CD4-positive, alpha-beta memory T cell (primary cell): ENCODE measurements around the gene WNT7B. TPM values are rescaled to one million over a fixed set of nuclear protein-coding genes. Genes with fewer than 3 reads are reported as not detected.
A peak's percentile ranks its signal among the peaks of the same experiment; 100 is the strongest.

Source experiments
- CTCF ChIA-PET: fragments of 350-600 bp; sonication (Branson Sonifier 250); formaldehyde crosslinking; loops from one replicate; lab custom pipeline; 2021; ENCODE audit warnings: inconsistent platforms; ENCODE audit not compliant: partially characterized antibody; lab: Charles Lee
- POLR2A ChIA-PET: fragments of 350-600 bp; sonication (Branson Sonifier 250); formaldehyde crosslinking; loops from one replicate; lab custom pipeline; 2021; ENCODE audit not compliant: partially characterized antibody; lab: Charles Lee
- DNase-seq, 5 donors: peaks; one replicate each; pipeline versions ENCODE4 v3.0.0 to v3.0.0-alpha.2; 2020 to 2022; ENCODE audit warnings: mixed read lengths in 1 of 5
- H3K27ac ChIP-seq: one replicate; pipeline ENCODE4 v1.7.0; 2013; ENCODE audit warnings: low read depth, low read length
- H3K27me3 ChIP-seq: 2 replicates; pipeline ENCODE4 v1.7.0; 2013; ENCODE audit warnings: mild to moderate bottlenecking, low read length, moderate library complexity; ENCODE audit not compliant: insufficient read depth
- H3K36me3 ChIP-seq: 2 replicates; pipeline ENCODE4 v1.7.0; 2013; ENCODE audit warnings: mild to moderate bottlenecking, low read length, moderate library complexity; ENCODE audit not compliant: insufficient read depth
- H3K4me1 ChIP-seq: 2 replicates; pipeline ENCODE4 v1.7.0; 2013; ENCODE audit warnings: mild to moderate bottlenecking, low read length, moderate library complexity; ENCODE audit not compliant: insufficient read depth
- H3K4me3 ChIP-seq, 2 donors: one replicate each; pipeline ENCODE4 v1.7.0; 2013; ENCODE audit warnings: low read length in 2 of 2, mild to moderate bottlenecking in 1 of 2
- H3K9me3 ChIP-seq, 2 donors: one replicate each; pipeline ENCODE4 v1.7.0; 2013; ENCODE audit warnings: low read length in 2 of 2, control low read depth in 1 of 2; ENCODE audit not compliant: control insufficient read depth in 1 of 2
- H3K27ac Mint-ChIP-seq, 7 donors: one replicate each; pipeline ENCODE4 v1.8.0; 2020 to 2021; ENCODE audit warnings: mixed read lengths in 7 of 7, mild to moderate bottlenecking in 6 of 7, inconsistent platforms in 3 of 7, moderate library complexity in 3 of 7
- H3K27me3 Mint-ChIP-seq, 2 donors: one replicate each; pipeline ENCODE4 v1.8.0; 2020 to 2021; ENCODE audit warnings: mixed read lengths in 2 of 2
- H3K36me3 Mint-ChIP-seq, 2 donors: one replicate each; pipeline ENCODE4 v1.8.0; 2020 to 2021; ENCODE audit warnings: mixed read lengths in 2 of 2, inconsistent platforms in 1 of 2, mild to moderate bottlenecking in 1 of 2
- H3K4me1 Mint-ChIP-seq, 4 donors: one replicate each; pipeline ENCODE4 v1.8.0; 2020 to 2021; ENCODE audit warnings: mixed read lengths in 4 of 4, mild to moderate bottlenecking in 1 of 4
- H3K4me3 Mint-ChIP-seq, 8 donors: one replicate each; pipeline ENCODE4 v1.8.0; 2020 to 2021; ENCODE audit warnings: mixed read lengths in 8 of 8, mild to moderate bottlenecking in 7 of 8, moderate library complexity in 6 of 8, inconsistent platforms in 3 of 8
- H3K9me3 Mint-ChIP-seq, 8 donors: one replicate each; pipeline ENCODE4 v1.8.0; 2020 to 2021; ENCODE audit warnings: mixed read lengths in 8 of 8, mild to moderate bottlenecking in 5 of 8, inconsistent platforms in 3 of 8, moderate library complexity in 1 of 8
- intact Hi-C: fragments of 100-400 bp; cut with micrococcal nuclease; formaldehyde crosslinking; loops from one replicate; pipeline ENCODE4 v1.15.1; 2023
- polyA plus RNA-seq, 2 donors: library from polyadenylated mRNA; unstranded; fragments of 300-500 nt; fragmentation: Illumina TruSeq; gene quantifications; one replicate each; pipeline ENCODE4 v1.2.3, GENCODE V29; 2021
- total RNA-seq, 2 experiments: library from RNA; stranded (reverse); gene quantifications; one replicate each; pipeline ENCODE4 v1.2.3, GENCODE V29; 2021

WNT7B gene
- total and polyA plus RNA-seq, 4 experiments from 2014 or later, result not detected

GRCh38 chr22:45925811-45926351, 51.1 kb downstream of the WNT7B start:
- Histone ChIP-seq H3K27ac (no peak overlapping the region), H3K9me3 (no peaks in the 10 kb centered on the region), H3K36me3 (no peaks in the 10 kb centered on the region), H3K27me3 (no peaks in the 10 kb centered on the region), H3K4me3 (no peak overlapping the region), H3K4me1 (no peaks in the 10 kb centered on the region)
- POLR2A ChIA-PET, result no interaction called here
- Mint-ChIP-seq H3K27me3 (peaks cover 0 to 4% of the 10 kb centered on the region in 2 donors), H3K9me3 (peaks cover 0 to 1% (median 0%) of the 10 kb centered on the region in 8 donors), H3K4me3 (no peak overlapping the region), H3K4me1 (no peaks in the 10 kb centered on the region), H3K27ac (no peak overlapping the region), H3K36me3 (no peaks in the 10 kb centered on the region)
- DNase-seq, result no peak
- intact Hi-C loops, result no loop called here
- CTCF ChIA-PET, result no interaction called here

DNA sequence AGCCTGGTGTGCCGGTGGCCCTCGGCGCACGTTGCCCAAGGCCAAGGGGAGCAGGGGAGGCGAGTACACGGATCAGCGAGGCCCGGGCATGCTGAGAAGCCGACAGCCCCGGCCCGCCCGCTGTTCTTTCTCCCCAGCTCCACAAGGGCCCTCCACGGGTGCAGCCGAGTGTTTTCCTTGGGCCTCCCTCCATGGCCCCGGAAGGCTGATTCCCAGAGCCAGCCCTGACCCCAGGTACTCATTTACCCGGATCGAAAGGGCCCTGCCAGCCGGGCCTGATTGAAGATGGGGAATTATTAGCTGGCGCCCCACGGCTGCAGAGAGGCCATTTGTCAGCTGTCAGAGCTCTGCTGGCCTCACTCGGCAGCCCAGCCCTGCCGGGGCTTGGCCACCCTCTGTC, 53.1 kb downstream of the WNT7B start:
- Mint-ChIP-seq H3K36me3 (no peaks in the 10 kb centered on the region), H3K4me3 (no peak overlapping the region), H3K9me3 (no peaks in the 10 kb centered on the region), H3K4me1 (no peaks in the 10 kb centered on the region), H3K27me3 (no peaks in the 10 kb centered on the region), H3K27ac (no peak overlapping the region)
- Histone ChIP-seq H3K27ac (no peak overlapping the region), H3K4me3 (no peak overlapping the region), H3K36me3 (no peaks in the 10 kb centered on the region), H3K4me1 (no peaks in the 10 kb centered on the region), H3K27me3 (no peaks in the 10 kb centered on the region), H3K9me3 (no peaks in the 10 kb centered on the region)
- DNase-seq, result no peak
- POLR2A ChIA-PET, result no interaction called here
- intact Hi-C loops, result no loop called here
- CTCF ChIA-PET, result no interaction called here

GRCh38 chr22:45923212-45923611, 53.8 kb downstream of the WNT7B start:
- H3K36me3 ChIP-seq, result no peaks in the 10 kb centered on the region
- no peaks in the 10 kb centered on the region for H3K9me3 Mint-ChIP-seq
- H3K27me3 Mint-ChIP-seq, result no peaks in the 10 kb centered on the region
- H3K9me3 ChIP-seq, result no peaks in the 10 kb centered on the region
- no peak overlapping the region for H3K27ac Mint-ChIP-seq
- H3K4me1 Mint-ChIP-seq, result no peaks in the 10 kb centered on the region
- no peak for DNase-seq
- ChIA-PET CTCF (no interaction called here), POLR2A (no interaction called here)
- H3K36me3 Mint-ChIP-seq, result no peaks in the 10 kb centered on the region
- intact Hi-C loops, result no loop called here
- H3K4me3 Mint-ChIP-seq, result no peak overlapping the region
- no peak overlapping the region for H3K4me3 ChIP-seq
- H3K27me3 ChIP-seq, result no peaks in the 10 kb centered on the region
- no peak overlapping the region for H3K27ac ChIP-seq
- H3K4me1 ChIP-seq, result no peaks in the 10 kb centered on the region

GRCh38 chr22:45922661-45923060, 54.3 kb downstream of the WNT7B start:
- H3K4me3 Mint-ChIP-seq, result no peak overlapping the region
- no peaks in the 10 kb centered on the region for H3K36me3 Mint-ChIP-seq
- Histone ChIP-seq H3K27me3 (no peaks in the 10 kb centered on the region), H3K4me3 (no peak overlapping the region), H3K36me3 (no peaks in the 10 kb centered on the region), H3K4me1 (no peaks in the 10 kb centered on the region), H3K9me3 (no peaks in the 10 kb centered on the region), H3K27ac (no peak overlapping the region)
- CTCF ChIA-PET, result no interaction called here
- H3K27ac Mint-ChIP-seq, result no peak overlapping the region
- POLR2A ChIA-PET, result no interaction called here
- intact Hi-C loops, result no loop called here
- no peaks in the 10 kb centered on the region for H3K9me3 Mint-ChIP-seq
- no peaks in the 10 kb centered on the region for H3K4me1 Mint-ChIP-seq
- no peak for DNase-seq
- peaks cover 0 to 4% of the 10 kb centered on the region in 2 donors for H3K27me3 Mint-ChIP-seq

DNA sequence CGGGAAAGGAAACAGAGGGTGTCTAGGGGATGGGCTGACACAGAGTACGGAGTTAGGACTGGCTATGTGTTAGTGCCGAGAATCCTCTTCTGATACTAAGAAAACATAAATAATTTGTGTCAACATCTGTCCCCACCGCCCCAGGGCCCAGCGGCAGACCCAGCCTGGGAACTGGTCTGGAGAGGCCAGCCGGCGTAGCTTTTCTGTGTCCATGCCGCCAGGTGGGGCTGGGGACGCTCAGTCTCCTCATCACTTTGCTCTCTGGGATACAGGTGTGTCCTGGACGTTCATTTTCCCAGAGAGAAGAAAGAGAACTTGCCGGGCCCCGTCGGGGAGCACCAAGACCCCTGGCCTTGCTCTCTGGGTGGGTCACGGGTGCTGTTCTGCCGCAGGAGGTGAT, 54.7 kb downstream of the WNT7B start:
- Mint-ChIP-seq H3K4me1 (no peaks in the 10 kb centered on the region), H3K27ac (no peak overlapping the region), H3K27me3 (peaks cover 0 to 6% of the 10 kb centered on the region in 2 donors), H3K36me3 (no peaks in the 10 kb centered on the region), H3K9me3 (no peaks in the 10 kb centered on the region), H3K4me3 (no peak overlapping the region)
- ChIA-PET CTCF (no interaction called here), POLR2A (no interaction called here)
- Histone ChIP-seq H3K4me1 (no peaks in the 10 kb centered on the region), H3K4me3 (no peak overlapping the region), H3K9me3 (no peaks in the 10 kb centered on the region), H3K27ac (no peak overlapping the region), H3K27me3 (no peaks in the 10 kb centered on the region), H3K36me3 (no peaks in the 10 kb centered on the region)
- intact Hi-C loops, result no loop called here
- DNase-seq, result no peak

DNA sequence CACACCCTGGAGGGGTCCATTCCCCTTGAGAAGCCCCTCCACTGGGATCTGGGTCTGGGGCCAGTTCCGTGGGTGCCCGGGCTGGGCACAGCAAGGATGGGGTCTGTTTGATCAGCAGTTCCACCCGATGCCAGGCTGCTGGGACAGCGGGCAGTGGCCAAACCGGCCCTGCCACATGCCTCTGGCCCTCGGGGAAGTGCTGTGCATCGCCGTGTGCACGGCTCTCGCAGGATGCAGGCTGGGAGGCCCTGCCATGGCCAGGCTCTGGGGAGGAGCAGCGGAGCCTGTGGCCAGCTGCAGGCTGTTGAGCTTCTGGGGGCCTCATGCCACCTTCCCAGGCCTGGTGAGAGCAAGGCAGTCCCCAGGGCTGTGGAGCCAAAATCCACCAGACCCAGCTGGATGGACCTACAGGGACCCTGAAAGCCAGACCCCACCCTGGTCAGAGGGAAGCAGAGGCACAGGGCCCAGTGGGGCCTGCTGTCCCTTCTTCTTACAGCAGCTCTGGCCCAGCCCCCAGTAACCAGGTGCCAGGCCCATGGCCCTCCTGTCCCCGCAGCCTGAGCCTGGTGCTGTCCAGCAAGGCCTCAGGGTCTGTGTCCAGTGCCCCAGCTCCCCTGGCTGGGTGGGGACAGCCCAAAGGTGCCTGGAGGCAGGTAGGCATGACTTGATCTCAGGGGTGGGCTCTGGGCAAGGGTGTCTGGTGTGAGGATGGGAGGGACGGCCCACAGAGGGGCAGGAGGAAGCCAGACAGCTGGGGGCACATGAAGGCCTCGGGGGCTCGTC, 57.3 kb downstream of the WNT7B start:
- Histone ChIP-seq H3K36me3 (no peaks in the 10 kb centered on the region), H3K4me1 (no peaks in the 10 kb centered on the region), H3K27me3 (no peaks in the 10 kb centered on the region), H3K27ac (no peak overlapping the region), H3K9me3 (no peaks in the 10 kb centered on the region), H3K4me3 (no peak overlapping the region)
- Mint-ChIP-seq H3K27ac (no peak overlapping the region), H3K36me3 (no peaks in the 10 kb centered on the region), H3K9me3 (no peaks in the 10 kb centered on the region), H3K4me3 (peak overlapping the region in 1 of 8 donors; percentile 54), H3K27me3 (peaks cover 0 to 6% of the 10 kb centered on the region in 2 donors), H3K4me1 (no peaks in the 10 kb centered on the region)
- POLR2A ChIA-PET, result no interaction called here
- intact Hi-C loops, result no loop called here
- DNase-seq, result no peak
- CTCF ChIA-PET, result no interaction called here

GRCh38 chr22:45918459-45919370, 58.2 kb downstream of the WNT7B start:
- no peaks in the 10 kb centered on the region for H3K4me1 Mint-ChIP-seq
- H3K4me1 ChIP-seq, result no peaks in the 10 kb centered on the region
- H3K27me3 Mint-ChIP-seq, result peaks cover 3 to 6% of the 10 kb centered on the region in 2 donors
- no peaks in the 10 kb centered on the region for H3K9me3 ChIP-seq
- H3K27me3 ChIP-seq, result no peaks in the 10 kb centered on the region
- H3K4me3 Mint-ChIP-seq, result no peak overlapping the region
- POLR2A ChIA-PET, result no interaction called here
- H3K9me3 Mint-ChIP-seq, result peaks cover 0 to 5% (median 0%) of the 10 kb centered on the region in 8 donors
- no peak overlapping the region for H3K27ac Mint-ChIP-seq
- H3K4me3 ChIP-seq, result no peak overlapping the region
- intact Hi-C loops, result no loop called here
- CTCF ChIA-PET, result no interaction called here
- H3K27ac ChIP-seq, result no peak overlapping the region
- no peak for DNase-seq
- no peaks in the 10 kb centered on the region for H3K36me3 ChIP-seq
- H3K36me3 Mint-ChIP-seq, result no peaks in the 10 kb centered on the region
